ENCODE data around the gene METAP1. TPM values are rescaled to one million over a fixed set of nuclear protein-coding genes. Genes with fewer than 3 reads are reported as not detected.

The METAP1 gene
- total and polyA plus RNA-seq, 2 experiments from 2014 or later = 64.1 to 122 TPM

- no peak for TF ChIP-seq EZH2 (IDR thresholded peaks at IDR 0.05; ENCODE audit: low read depth, unreplicated experiment)
- TF ChIP-seq STAT1 (IDR thresholded peaks at IDR 0.05; ENCODE audit: unreplicated experiment) = no peak
These were observed 28.6 kb upstream of the METAP1 start (continued) for GRCh38 chr4:98966926-98967325.

- no peak overlapping the region for H3K27ac Mint-ChIP-seq
- ATAC-seq (no peak), DNase-seq (ENCODE audit: low spot score) (no peak)
- no peak overlapping the region for H3K4me3 Mint-ChIP-seq
- H4K20me1 ChIP-seq (replicated peaks; ENCODE audit: insufficient read depth) = no peaks in the 10 kb centered on the region
- no peak overlapping the region for H3K4me2 ChIP-seq
- H3K9me3 Mint-ChIP-seq = no peaks in the 10 kb centered on the region
- TF ChIP-seq CREB1 (CRISPR knock-in tag; IDR thresholded peaks at IDR 0.05; ENCODE audit: low read depth) (no peak), REST (IDR thresholded peaks at IDR 0.05; ENCODE audit: unreplicated experiment) (no peak), STAT1 (IDR thresholded peaks at IDR 0.05; ENCODE audit: unreplicated experiment) (no peak), ZNF114 (CRISPR knock-in tag; IDR thresholded peaks at IDR 0.05) (no peak)
- no peak overlapping the region for H3K27ac ChIP-seq (ENCODE audit: low read depth)
- peak overlapping the region; percentile 77; the same call in 1 of the 2 replicates for H2AFZ ChIP-seq
- 0 out of 3 replicates have a peak, but pooled peaks cover 2% of the 10 kb centered on the region for H3K36me3 Mint-ChIP-seq (ENCODE audit: low read depth)
- no peaks in the 10 kb centered on the region for H3K36me3 ChIP-seq (ENCODE audit: insufficient read depth)
- H3K27me3 ChIP-seq (ENCODE audit: insufficient read depth) = no peaks in the 10 kb centered on the region
- no peak overlapping the region for H3K4me3 ChIP-seq
- H3K79me2 ChIP-seq (replicated peaks; ENCODE audit: insufficient read depth) = no peaks in the 10 kb centered on the region
- H3K4me1 ChIP-seq (ENCODE audit: insufficient read depth) = peaks cover 10% of the 10 kb centered on the region; the same call in 1 of the 2 replicates
- H3K27me3 Mint-ChIP-seq (ENCODE audit: insufficient read depth, low read depth, poor library complexity) = no peaks in the 10 kb centered on the region
- no peaks in the 10 kb centered on the region for H3F3A ChIP-seq (replicated peaks; ENCODE audit: low read depth)
- no peaks in the 10 kb centered on the region for H3K9me2 ChIP-seq (ENCODE audit: insufficient read depth)
- H3K4me1 Mint-ChIP-seq = peaks cover 16% of the 10 kb centered on the region
These were observed 27.7 kb upstream of the METAP1 start for GRCh38 chr4:98967786-98968329.

GRCh38 chr4:98969878-98970785 lies 25.4 kb upstream of the METAP1 start:
- DNase-seq (ENCODE audit: low spot score) = peak; percentile 28
- Mint-ChIP-seq H3K9me3 (no peaks in the 10 kb centered on the region), H3K27me3 (ENCODE audit: insufficient read depth, low read depth, poor library complexity) (no peaks in the 10 kb centered on the region), H3K36me3 (ENCODE audit: low read depth) (no peaks in the 10 kb centered on the region), H3K27ac (peak overlapping the region; percentile 70; the same call in 1 of the 2 replicates), H3K4me3 (no peak overlapping the region), H3K4me1 (peaks cover 16% of the 10 kb centered on the region)
- no peaks in the 10 kb centered on the region for H3K9me2 ChIP-seq (ENCODE audit: insufficient read depth)
- no peaks in the 10 kb centered on the region for H4K20me1 ChIP-seq (replicated peaks; ENCODE audit: insufficient read depth)
- peak overlapping the region; percentile 4; the same call in 1 of the 2 replicates for H2AFZ ChIP-seq
- H3K27me3 ChIP-seq (ENCODE audit: insufficient read depth) = no peaks in the 10 kb centered on the region
- no peak overlapping the region for H3K4me2 ChIP-seq
- H3K4me1 ChIP-seq (ENCODE audit: insufficient read depth) = peaks cover 10% of the 10 kb centered on the region; the same call in 1 of the 2 replicates
- ATAC-seq = no peak
- H3K27ac ChIP-seq (ENCODE audit: low read depth) = no peak overlapping the region
- no peaks in the 10 kb centered on the region for H3F3A ChIP-seq (replicated peaks; ENCODE audit: low read depth)
- no peaks in the 10 kb centered on the region for H3K79me2 ChIP-seq (replicated peaks; ENCODE audit: insufficient read depth)
- H3K4me3 ChIP-seq = no peak overlapping the region
- no peaks in the 10 kb centered on the region for H3K36me3 ChIP-seq (ENCODE audit: insufficient read depth)
- TF ChIP-seq ZNF462 (CRISPR knock-in tag; IDR thresholded peaks at IDR 0.05) = no peak

Data from GM23338 (cell line).